ENCODE measurements around the gene LSM4.
"Not testable (repeated sequence)": the region's sequence is repeated elsewhere in the genome, so short reads cannot be mapped to it uniquely, and the experiment has no call there.

GRCh38 chr19:18364277-18364825 is 41.5 kb upstream of the LSM4 start:
- TF ChIP-seq REST (tag by site-specific recombination; IDR thresholded peaks at IDR 0.05); ZFP3 (tag by site-specific recombination; IDR thresholded peaks at IDR 0.05; ENCODE audit: low read depth); CTCF (tag by site-specific recombination; IDR thresholded peaks at IDR 0.05); ZNF660 (tag by site-specific recombination; IDR thresholded peaks at IDR 0.05); TCF7L2 (IDR thresholded peaks at IDR 0.05; ENCODE audit: borderline replicate concordance, low read depth, low read length); ZBTB7A (tag by site-specific recombination; IDR thresholded peaks at IDR 0.05; ENCODE audit: low read depth); ZNF19 (tag by site-specific recombination; IDR thresholded peaks at IDR 0.05; ENCODE audit: low read depth); MYNN (tag by site-specific recombination; IDR thresholded peaks at IDR 0.05; ENCODE audit: borderline replicate concordance); ZBTB8A (tag by site-specific recombination; IDR thresholded peaks at IDR 0.05); ZNF555 (tag by site-specific recombination; conservative IDR thresholded peaks at IDR 0.05); ZNF138 (tag by site-specific recombination; IDR thresholded peaks at IDR 0.05; ENCODE audit: borderline replicate concordance); ZNF639 (tag by site-specific recombination; IDR thresholded peaks at IDR 0.05); ZFP69B (tag by site-specific recombination; IDR thresholded peaks at IDR 0.05): not testable (repeated sequence)
- TF ChIP-seq ZNF335 (tag by site-specific recombination; conservative IDR thresholded peaks at IDR 0.05) = peak; percentile 51; the same call in 1 of the 2 replicates
